ENCODE data around the gene TSR1.

The TSR1 gene

DNA sequence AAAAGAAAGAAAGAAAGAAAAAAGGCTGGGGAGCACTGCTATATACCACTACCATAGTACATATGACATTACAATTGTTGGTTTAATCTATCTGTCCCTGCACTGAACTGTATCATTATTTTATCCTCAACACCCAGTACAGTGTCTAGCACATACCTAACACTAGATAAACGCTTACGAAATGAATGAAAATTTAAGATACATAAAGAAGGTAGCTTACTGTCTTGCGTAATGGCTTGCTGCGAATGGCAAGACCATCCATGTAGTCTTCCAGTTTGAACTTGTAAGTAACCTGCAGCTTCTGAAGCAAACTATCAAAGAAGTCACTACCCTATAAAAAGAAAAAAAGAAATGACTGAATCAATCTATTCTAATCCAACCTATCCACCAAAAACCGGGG is 39.2 kb downstream of the TSR1 start:
- DNase-seq (ENCODE audit: low spot score): no peak
- Histone ChIP-seq H2BK5ac (ENCODE audit: low read length) (no peak overlapping the region), H3K4me1 (ENCODE audit: control insufficient read depth in 2 of 2, insufficient read depth in 1 of 2, low read depth in 1 of 2, low read length in 2 of 2) (peaks cover 0 to 2% of the 10 kb centered on the region in 2 donors), H2BK120ac (ENCODE audit: low read depth, low read length) (no peak overlapping the region), H3K36me3 (replicated peaks in 1 of 2; ENCODE audit: control insufficient read depth in 2 of 2, insufficient read depth in 2 of 2, low read length in 2 of 2) (peaks cover 30 to 97% of the 10 kb centered on the region in 2 donors), H4K8ac (ENCODE audit: low read depth, low read length) (no peak overlapping the region), H3K14ac (ENCODE audit: low read length) (no peak overlapping the region), H2BK12ac (ENCODE audit: low read length) (no peak overlapping the region), H3K23ac (ENCODE audit: low read depth, low read length, poor library complexity) (no peak overlapping the region), H3K27ac (replicated peaks; ENCODE audit: low read length) (no peak overlapping the region), H4K91ac (ENCODE audit: low read depth, low read length, poor library complexity) (no peak overlapping the region), H3K18ac (ENCODE audit: low read length) (no peak overlapping the region), H2AFZ (ENCODE audit: low read length) (no peak overlapping the region), H3K4ac (ENCODE audit: low read length) (no peak overlapping the region), H3K4me3 (ENCODE audit: low read length in 2 of 2) (no peak overlapping the region), H2BK15ac (ENCODE audit: low read length) (no peak overlapping the region), H3K9me3 (replicated peaks in 1 of 2; ENCODE audit: control insufficient read depth in 2 of 2, insufficient read depth in 1 of 2, low read depth in 1 of 2, low read length in 2 of 2) (peaks cover 0 to 10% of the 10 kb centered on the region in 2 donors), H3K9ac (ENCODE audit: low read depth, low read length, poor library complexity) (no peak overlapping the region), H2AK5ac (ENCODE audit: low read depth, low read length) (no peak overlapping the region), H3K4me2 (ENCODE audit: insufficient read depth, low read length, poor library complexity, severe bottlenecking) (no peak overlapping the region), H3K79me1 (ENCODE audit: low read depth, low read length) (peaks cover 2% of the 10 kb centered on the region), H3K27me3 (ENCODE audit: control insufficient read depth in 3 of 3, insufficient read depth in 3 of 3, low read depth in 1 of 3, low read length in 3 of 3) (no peaks in the 10 kb centered on the region)
- no CpG with 5 or more reads among the region's 5 CpGs for WGBS, 2 donors (ENCODE audit: extremely low coverage in 2 of 2, insufficient read length in 2 of 2, insufficient replicate concordance in 1 of 2)

DNA sequence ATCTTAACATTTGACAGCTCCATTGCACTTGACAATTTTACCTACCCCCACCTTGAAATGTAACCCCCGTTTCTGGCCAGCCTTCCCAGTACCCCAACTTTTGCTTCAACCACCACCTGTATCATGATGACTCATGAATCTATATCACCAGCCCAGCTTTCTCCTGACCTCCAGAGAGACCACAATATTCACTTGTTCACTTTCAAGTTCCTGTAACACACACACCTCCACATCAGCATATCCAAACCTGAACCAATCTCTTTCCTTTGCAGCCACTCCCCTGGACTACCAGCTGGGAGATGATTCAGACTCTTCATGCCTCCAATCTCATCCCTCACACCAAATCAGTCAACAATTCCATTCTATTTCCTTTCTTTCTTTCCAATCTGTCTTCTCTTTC is 40.7 kb downstream of the TSR1 start:
- Histone ChIP-seq H2BK12ac (ENCODE audit: low read length) (no peak overlapping the region), H3K4me2 (ENCODE audit: insufficient read depth, low read length, poor library complexity, severe bottlenecking) (no peak overlapping the region)
- no CpG with 5 or more reads among the region's 1 CpG for WGBS, 2 donors (ENCODE audit: extremely low coverage in 2 of 2, insufficient read length in 2 of 2, insufficient replicate concordance in 1 of 2)

DNA sequence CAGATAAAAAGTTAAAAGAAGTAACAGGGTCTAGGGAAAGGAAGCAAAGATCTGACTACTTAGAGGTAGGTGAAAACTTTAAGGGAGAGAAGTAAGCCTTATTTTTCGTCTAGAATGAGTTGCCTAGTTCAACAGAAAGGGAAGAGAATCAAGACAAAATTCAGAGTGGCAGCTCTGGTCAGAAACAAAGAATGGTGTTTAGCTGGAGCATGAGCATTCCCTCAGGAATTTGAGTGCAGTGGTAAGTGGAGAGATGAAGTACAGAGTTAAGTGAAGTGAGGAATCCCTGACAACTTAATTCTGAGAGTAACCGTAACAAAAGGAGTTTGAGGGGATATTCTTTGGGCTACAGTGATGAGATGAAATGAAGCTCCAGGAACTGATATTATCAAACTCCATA is 44.2 kb downstream of the TSR1 start:
- Histone ChIP-seq H3K18ac (ENCODE audit: low read length) (no peak overlapping the region), H3K79me1 (ENCODE audit: low read depth, low read length) (peaks cover 2% of the 10 kb centered on the region), H4K8ac (ENCODE audit: low read depth, low read length) (no peak overlapping the region), H3K4me3 (ENCODE audit: low read length in 2 of 2) (no peak overlapping the region), H2BK15ac (ENCODE audit: low read length) (no peak overlapping the region), H3K23ac (ENCODE audit: low read depth, low read length, poor library complexity) (no peak overlapping the region), H4K91ac (ENCODE audit: low read depth, low read length, poor library complexity) (no peak overlapping the region), H2AK5ac (ENCODE audit: low read depth, low read length) (no peak overlapping the region), H3K9me3 (replicated peaks in 1 of 2; ENCODE audit: control insufficient read depth in 2 of 2, insufficient read depth in 1 of 2, low read depth in 1 of 2, low read length in 2 of 2) (no peaks in the 10 kb centered on the region), H3K27ac (replicated peaks; ENCODE audit: low read length) (no peak overlapping the region), H3K4me1 (ENCODE audit: control insufficient read depth in 2 of 2, insufficient read depth in 1 of 2, low read depth in 1 of 2, low read length in 2 of 2) (no peaks in the 10 kb centered on the region), H3K9ac (ENCODE audit: low read depth, low read length, poor library complexity) (no peak overlapping the region), H2BK12ac (ENCODE audit: low read length) (no peak overlapping the region), H2BK5ac (ENCODE audit: low read length) (no peak overlapping the region), H2AFZ (ENCODE audit: low read length) (no peak overlapping the region), H3K4me2 (ENCODE audit: insufficient read depth, low read length, poor library complexity, severe bottlenecking) (no peak overlapping the region), H3K4ac (ENCODE audit: low read length) (no peak overlapping the region), H3K27me3 (ENCODE audit: control insufficient read depth in 3 of 3, insufficient read depth in 3 of 3, low read depth in 1 of 3, low read length in 3 of 3) (no peaks in the 10 kb centered on the region), H3K14ac (ENCODE audit: low read length) (no peak overlapping the region), H2BK120ac (ENCODE audit: low read depth, low read length) (no peak overlapping the region), H3K36me3 (replicated peaks in 1 of 2; ENCODE audit: control insufficient read depth in 2 of 2, insufficient read depth in 2 of 2, low read length in 2 of 2) (peaks cover 23 to 95% of the 10 kb centered on the region in 2 donors)
- no peak for DNase-seq (ENCODE audit: low spot score)
- no CpG with 5 or more reads among the region's 2 CpGs for WGBS, 2 donors (ENCODE audit: extremely low coverage in 2 of 2, insufficient read length in 2 of 2, insufficient replicate concordance in 1 of 2)

More for the DNA sequence above, 40.7 kb downstream of the TSR1 start:
- Histone ChIP-seq H2BK15ac (ENCODE audit: low read length) (no peak overlapping the region), H3K9me3 (replicated peaks in 1 of 2; ENCODE audit: control insufficient read depth in 2 of 2, insufficient read depth in 1 of 2, low read depth in 1 of 2, low read length in 2 of 2) (peaks cover 0 to 5% of the 10 kb centered on the region in 2 donors), H3K79me1 (ENCODE audit: low read depth, low read length) (peaks cover 2% of the 10 kb centered on the region), H3K27me3 (ENCODE audit: control insufficient read depth in 3 of 3, insufficient read depth in 3 of 3, low read depth in 1 of 3, low read length in 3 of 3) (no peaks in the 10 kb centered on the region), H3K36me3 (replicated peaks in 1 of 2; ENCODE audit: control insufficient read depth in 2 of 2, insufficient read depth in 2 of 2, low read length in 2 of 2) (peaks cover 35 to 96% of the 10 kb centered on the region in 2 donors), H3K14ac (ENCODE audit: low read length) (no peak overlapping the region), H3K4me1 (ENCODE audit: control insufficient read depth in 2 of 2, insufficient read depth in 1 of 2, low read depth in 1 of 2, low read length in 2 of 2) (no peaks in the 10 kb centered on the region), H4K8ac (ENCODE audit: low read depth, low read length) (no peak overlapping the region), H3K4ac (ENCODE audit: low read length) (no peak overlapping the region), H3K4me3 (ENCODE audit: low read length in 2 of 2) (no peak overlapping the region), H3K18ac (ENCODE audit: low read length) (no peak overlapping the region), H4K91ac (ENCODE audit: low read depth, low read length, poor library complexity) (no peak overlapping the region), H2AFZ (ENCODE audit: low read length) (no peak overlapping the region), H2BK5ac (ENCODE audit: low read length) (no peak overlapping the region), H3K27ac (replicated peaks; ENCODE audit: low read length) (no peak overlapping the region), H2AK5ac (ENCODE audit: low read depth, low read length) (no peak overlapping the region), H3K9ac (ENCODE audit: low read depth, low read length, poor library complexity) (no peak overlapping the region), H3K23ac (ENCODE audit: low read depth, low read length, poor library complexity) (no peak overlapping the region), H2BK120ac (ENCODE audit: low read depth, low read length) (no peak overlapping the region)
- DNase-seq (ENCODE audit: low spot score): no peak

DNA sequence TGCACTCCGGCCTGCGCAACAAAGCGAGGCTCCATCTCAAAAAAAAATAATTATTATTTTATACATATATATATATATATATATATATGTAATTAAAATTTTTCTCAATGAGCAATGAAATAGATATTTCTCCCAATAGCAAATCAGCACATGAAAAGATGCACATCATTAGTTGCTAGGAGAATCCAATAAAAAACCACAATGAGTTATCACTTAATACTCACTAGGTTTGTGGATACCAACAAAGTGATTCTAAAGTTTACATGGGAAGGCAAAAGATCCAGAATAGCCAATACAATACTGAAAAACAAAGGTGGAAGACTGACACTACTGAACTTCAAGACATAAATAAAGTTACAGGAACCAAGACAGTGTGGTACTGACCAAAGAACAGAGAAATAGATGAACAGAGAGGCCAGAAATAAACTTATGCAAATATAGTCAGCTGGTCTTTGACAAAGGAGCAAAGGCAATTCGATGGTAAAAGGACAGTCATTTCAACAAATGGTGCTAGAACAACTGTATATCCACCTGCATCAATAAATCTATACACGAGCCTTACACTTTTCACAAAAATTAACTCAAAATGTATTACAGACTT is 46.3 kb downstream of the TSR1 start:
- no peak overlapping the region for H3K18ac ChIP-seq (ENCODE audit: low read length)
- H2BK120ac ChIP-seq (ENCODE audit: low read depth, low read length): no peak overlapping the region
- no peak for DNase-seq (ENCODE audit: low spot score)
- WGBS, 2 donors (ENCODE audit: extremely low coverage in 2 of 2, insufficient read length in 2 of 2, insufficient replicate concordance in 1 of 2): no CpG with 5 or more reads among the region's 5 CpGs
- peaks cover 2% of the 10 kb centered on the region for H3K79me1 ChIP-seq (ENCODE audit: low read depth, low read length)
- no peak overlapping the region for H3K14ac ChIP-seq (ENCODE audit: low read length)
- no peak overlapping the region for H3K23ac ChIP-seq (ENCODE audit: low read depth, low read length, poor library complexity)
- no peak overlapping the region for H2BK5ac ChIP-seq (ENCODE audit: low read length)
- no peak overlapping the region for H2BK12ac ChIP-seq (ENCODE audit: low read length)
- H3K4me3 ChIP-seq (ENCODE audit: low read length in 2 of 2): no peak overlapping the region
- H3K4me2 ChIP-seq (ENCODE audit: insufficient read depth, low read length, poor library complexity, severe bottlenecking): no peak overlapping the region
- no peak overlapping the region for H3K27ac ChIP-seq (replicated peaks; ENCODE audit: low read length)
- H3K4ac ChIP-seq (ENCODE audit: low read length): no peak overlapping the region
- H3K9me3 ChIP-seq (replicated peaks in 1 of 2; ENCODE audit: control insufficient read depth in 2 of 2, insufficient read depth in 1 of 2, low read depth in 1 of 2, low read length in 2 of 2): no peaks in the 10 kb centered on the region
- H3K9ac ChIP-seq (ENCODE audit: low read depth, low read length, poor library complexity): no peak overlapping the region
- H4K91ac ChIP-seq (ENCODE audit: low read depth, low read length, poor library complexity): no peak overlapping the region
- no peak overlapping the region for H4K8ac ChIP-seq (ENCODE audit: low read depth, low read length)
- no peak overlapping the region for H2AFZ ChIP-seq (ENCODE audit: low read length)
- H2BK15ac ChIP-seq (ENCODE audit: low read length): no peak overlapping the region
- no peaks in the 10 kb centered on the region for H3K4me1 ChIP-seq (ENCODE audit: control insufficient read depth in 2 of 2, insufficient read depth in 1 of 2, low read depth in 1 of 2, low read length in 2 of 2)
- no peaks in the 10 kb centered on the region for H3K27me3 ChIP-seq (ENCODE audit: control insufficient read depth in 3 of 3, insufficient read depth in 3 of 3, low read depth in 1 of 3, low read length in 3 of 3)
- H2AK5ac ChIP-seq (ENCODE audit: low read depth, low read length): no peak overlapping the region
- peaks cover 16 to 92% of the 10 kb centered on the region in 2 donors for H3K36me3 ChIP-seq (replicated peaks in 1 of 2; ENCODE audit: control insufficient read depth in 2 of 2, insufficient read depth in 2 of 2, low read length in 2 of 2)
